ENCODE data around the gene IFNL3. TPM values are rescaled to one million over a fixed set of nuclear protein-coding genes. Genes with fewer than 3 reads are reported as not detected.
A peak's percentile ranks its signal among the peaks of the same experiment; 100 is the strongest.

IFNL3 gene
- total RNA-seq, 3 donors from 2014 or later, result not detected

DNA sequence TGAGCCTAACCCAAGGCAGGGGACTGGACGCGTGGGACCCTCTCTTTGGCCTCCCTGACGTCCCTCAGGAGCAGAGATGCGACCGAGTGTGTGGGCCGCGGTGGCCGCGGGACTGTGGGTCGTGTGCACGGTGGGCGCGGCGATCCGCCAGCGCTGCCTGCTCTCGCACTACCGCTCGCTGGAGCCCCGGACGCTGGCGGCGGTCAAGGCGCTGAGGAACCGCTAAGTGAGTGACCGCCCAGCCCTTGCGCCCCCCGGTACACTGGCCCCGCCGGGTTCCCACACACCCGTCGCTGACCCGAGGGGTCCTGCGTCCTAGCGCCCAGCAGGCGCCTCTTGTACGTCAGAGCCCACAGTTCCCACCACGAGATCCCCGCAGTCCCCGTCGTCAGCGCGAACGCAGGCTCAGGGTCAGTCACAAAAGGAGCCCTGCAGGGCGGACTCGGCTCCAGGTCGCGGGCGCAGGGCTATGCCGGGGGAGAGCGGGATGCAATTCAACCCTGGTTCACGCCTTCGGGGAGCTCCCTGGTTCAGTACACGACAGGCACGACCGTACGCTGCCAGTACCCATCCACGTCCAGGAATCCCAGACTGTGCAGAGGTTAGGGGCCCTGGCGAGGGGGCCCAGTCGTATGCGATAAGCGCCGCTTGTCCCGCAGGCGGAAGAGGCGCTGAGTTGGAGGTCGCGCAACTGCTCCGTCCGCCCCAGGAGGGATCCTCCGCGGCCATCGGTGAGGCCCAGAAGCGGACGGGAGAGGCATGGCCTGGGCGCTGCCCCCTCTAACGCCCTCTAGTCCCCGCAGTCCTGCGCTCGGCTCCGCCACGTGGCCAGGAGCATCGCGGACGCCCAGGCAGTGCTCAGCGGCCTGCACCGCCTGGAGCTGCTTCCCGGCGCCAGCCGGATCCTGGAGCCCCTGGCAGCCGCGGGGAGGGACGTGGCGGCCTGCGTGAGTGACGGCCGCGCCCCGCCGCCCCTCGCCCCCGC is 19.8 kb upstream of the IFNL3 start:
- DNase-seq, result no peak
- Mint-ChIP-seq H3K4me1 (ENCODE audit: low read depth) (peaks cover 7% of the 10 kb centered on the region), H3K9me3 (no peaks in the 10 kb centered on the region), H3K36me3 (ENCODE audit: insufficient read depth) (no peaks in the 10 kb centered on the region), H3K4me3 (no peak overlapping the region), H3K27me3 (ENCODE audit: low read depth) (peaks cover 49% of the 10 kb centered on the region)
- ATAC-seq, result peak; percentile 34 to 42

DNA sequence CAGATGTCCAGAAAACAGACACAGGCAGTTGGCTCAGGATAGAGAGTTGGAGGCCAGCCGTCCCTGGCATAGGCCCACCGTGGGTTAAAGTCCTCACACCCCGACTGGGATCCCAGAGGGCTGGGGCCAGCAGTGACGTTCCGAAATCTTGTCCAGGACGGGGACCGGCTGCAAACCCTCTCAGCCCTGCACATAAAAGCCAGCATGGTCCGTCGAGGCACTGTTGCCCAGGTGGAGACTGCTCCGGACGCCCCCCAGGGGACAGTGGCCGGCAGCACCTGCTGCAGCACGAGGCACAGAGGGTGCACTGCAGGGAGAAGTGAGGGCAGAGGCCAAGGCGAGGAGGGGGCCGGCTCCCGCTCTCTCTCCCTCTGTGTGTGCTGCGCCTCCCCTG is 19.1 kb upstream of the IFNL3 start:
- H3K27me3 Mint-ChIP-seq (ENCODE audit: low read depth), result peaks cover 45% of the 10 kb centered on the region
- H3K4me1 Mint-ChIP-seq (ENCODE audit: low read depth), result peaks cover 7% of the 10 kb centered on the region
- ATAC-seq (peak in 1 of 2 donors; percentile 21), DNase-seq (no peak)
- no peak overlapping the region for H3K4me3 Mint-ChIP-seq
- H3K36me3 Mint-ChIP-seq (ENCODE audit: insufficient read depth), result no peaks in the 10 kb centered on the region
- H3K9me3 Mint-ChIP-seq, result no peaks in the 10 kb centered on the region

GRCh38 chr19:39262496-39262895 is 17.7 kb upstream of the IFNL3 start:
- DNase-seq (no peak), ATAC-seq (no peak)
- Mint-ChIP-seq H3K4me3 (no peak overlapping the region), H3K4me1 (ENCODE audit: low read depth) (peaks cover 11% of the 10 kb centered on the region), H3K9me3 (no peaks in the 10 kb centered on the region), H3K27me3 (ENCODE audit: low read depth) (peaks cover 47% of the 10 kb centered on the region), H3K36me3 (ENCODE audit: insufficient read depth) (no peaks in the 10 kb centered on the region)

DNA sequence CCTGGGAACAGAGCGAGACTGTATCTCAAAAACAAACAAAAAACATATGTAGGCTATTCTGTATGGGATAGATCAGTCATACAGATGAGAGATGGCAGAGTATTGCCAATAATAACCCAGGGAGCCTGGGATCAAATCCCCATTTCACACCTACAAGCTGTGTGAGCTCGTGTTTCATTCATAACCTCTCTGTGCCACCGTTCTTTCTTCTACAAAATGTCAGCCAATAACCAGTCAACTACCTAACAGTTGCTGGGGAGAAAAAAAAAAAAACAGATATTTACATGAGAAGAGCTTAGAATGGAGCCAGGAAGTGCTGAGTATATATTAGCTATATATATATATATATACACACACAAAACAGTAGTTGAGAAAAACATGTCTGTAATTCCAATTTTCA is 16.9 kb upstream of the IFNL3 start:
- no peak overlapping the region for H3K4me3 Mint-ChIP-seq
- DNase-seq (no peak), ATAC-seq (no peak)
- no peaks in the 10 kb centered on the region for H3K36me3 Mint-ChIP-seq (ENCODE audit: insufficient read depth)
- H3K9me3 Mint-ChIP-seq, result no peaks in the 10 kb centered on the region
- peaks cover 11% of the 10 kb centered on the region for H3K4me1 Mint-ChIP-seq (ENCODE audit: low read depth)
- peaks cover 47% of the 10 kb centered on the region for H3K27me3 Mint-ChIP-seq (ENCODE audit: low read depth)

- ATAC-seq, result no peak
- DNase-seq, result no peak
- Mint-ChIP-seq H3K27me3 (ENCODE audit: low read depth) (peaks cover 16% of the 10 kb centered on the region), H3K4me1 (ENCODE audit: low read depth) (peaks cover 4% of the 10 kb centered on the region), H3K36me3 (ENCODE audit: insufficient read depth) (no peaks in the 10 kb centered on the region), H3K9me3 (no peaks in the 10 kb centered on the region), H3K4me3 (no peak overlapping the region)
Observed at GRCh38 chr19:39257227-39257626, 12.4 kb upstream of the IFNL3 start.

- DNase-seq (no peak), ATAC-seq (no peak)
- H3K9me3 Mint-ChIP-seq, result no peaks in the 10 kb centered on the region
- H3K4me3 Mint-ChIP-seq, result no peak overlapping the region
- no peaks in the 10 kb centered on the region for H3K36me3 Mint-ChIP-seq (ENCODE audit: insufficient read depth)
- peaks cover 3% of the 10 kb centered on the region for H3K27me3 Mint-ChIP-seq (ENCODE audit: low read depth)
- peaks cover 8% of the 10 kb centered on the region for H3K4me1 Mint-ChIP-seq (ENCODE audit: low read depth)
Observed at GRCh38 chr19:39254531-39255345, 9.9 kb upstream of the IFNL3 start.

- Mint-ChIP-seq H3K4me3 (no peak overlapping the region), H3K9me3 (no peaks in the 10 kb centered on the region), H3K27me3 (ENCODE audit: low read depth) (peaks cover 9% of the 10 kb centered on the region), H3K36me3 (ENCODE audit: insufficient read depth) (no peaks in the 10 kb centered on the region), H3K4me1 (ENCODE audit: low read depth) (peaks cover 8% of the 10 kb centered on the region)
- DNase-seq (no peak), ATAC-seq (no peak)
Observed at GRCh38 chr19:39253374-39254149, 8.8 kb upstream of the IFNL3 start.

DNA sequence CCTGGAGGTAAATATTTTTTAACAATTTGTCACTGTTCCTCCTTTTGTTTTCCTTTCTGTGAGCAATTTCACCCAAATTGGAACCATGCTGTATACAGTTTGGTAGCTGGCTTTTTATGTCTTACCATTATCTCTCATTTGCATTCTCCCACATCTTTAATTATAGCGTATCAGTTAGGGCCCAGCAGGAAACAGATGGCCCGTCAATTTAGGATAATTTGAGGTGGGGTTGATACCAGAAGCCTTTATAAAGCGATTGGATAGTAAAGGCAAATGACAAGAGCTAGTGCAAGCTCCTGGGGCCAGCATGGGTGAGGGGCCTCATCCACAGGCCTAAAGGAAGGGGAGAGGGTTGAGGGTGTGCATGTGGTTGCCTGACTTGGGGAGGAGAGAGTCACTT is 7.7 kb upstream of the IFNL3 start:
- no peaks in the 10 kb centered on the region for H3K9me3 Mint-ChIP-seq
- H3K4me3 Mint-ChIP-seq, result no peak overlapping the region
- peaks cover 3% of the 10 kb centered on the region for H3K4me1 Mint-ChIP-seq (ENCODE audit: low read depth)
- DNase-seq (no peak), ATAC-seq (no peak)
- H3K36me3 Mint-ChIP-seq (ENCODE audit: insufficient read depth), result no peaks in the 10 kb centered on the region
- peaks cover 7% of the 10 kb centered on the region for H3K27me3 Mint-ChIP-seq (ENCODE audit: low read depth)

DNA sequence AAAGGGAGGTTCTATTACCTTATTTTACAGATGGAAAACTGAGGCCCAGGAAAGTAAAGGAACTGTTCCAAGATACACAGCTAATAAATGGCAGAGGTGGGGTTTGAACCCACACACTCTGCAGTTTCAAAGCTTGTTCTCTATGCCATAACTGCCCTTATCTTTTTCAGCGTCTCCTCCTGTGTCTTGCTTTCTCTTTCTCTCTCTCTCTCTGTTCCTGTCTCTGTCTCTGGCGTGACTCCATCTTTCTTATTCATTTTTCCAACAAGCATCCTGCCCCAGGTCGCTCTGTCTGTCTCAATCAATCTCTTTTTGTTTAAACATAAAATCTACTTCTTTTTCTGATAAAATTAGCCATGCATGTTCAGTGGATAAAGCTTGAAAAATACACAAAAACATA is 7.0 kb upstream of the IFNL3 start:
- Mint-ChIP-seq H3K4me1 (ENCODE audit: low read depth) (peaks cover 3% of the 10 kb centered on the region), H3K4me3 (no peak overlapping the region), H3K27me3 (ENCODE audit: low read depth) (peaks cover 11% of the 10 kb centered on the region), H3K9me3 (no peaks in the 10 kb centered on the region), H3K36me3 (ENCODE audit: insufficient read depth) (no peaks in the 10 kb centered on the region)
- ATAC-seq, result no peak
- DNase-seq, result no peak

- no peak for ATAC-seq
- DNase-seq, result no peak
- H3K36me3 Mint-ChIP-seq (ENCODE audit: insufficient read depth), result no peaks in the 10 kb centered on the region
- no peak overlapping the region for H3K4me3 Mint-ChIP-seq
- no peaks in the 10 kb centered on the region for H3K9me3 Mint-ChIP-seq
- peaks cover 3% of the 10 kb centered on the region for H3K4me1 Mint-ChIP-seq (ENCODE audit: low read depth)
- peaks cover 11% of the 10 kb centered on the region for H3K27me3 Mint-ChIP-seq (ENCODE audit: low read depth)
Observed at GRCh38 chr19:39251081-39251480, 6.3 kb upstream of the IFNL3 start.

DNA sequence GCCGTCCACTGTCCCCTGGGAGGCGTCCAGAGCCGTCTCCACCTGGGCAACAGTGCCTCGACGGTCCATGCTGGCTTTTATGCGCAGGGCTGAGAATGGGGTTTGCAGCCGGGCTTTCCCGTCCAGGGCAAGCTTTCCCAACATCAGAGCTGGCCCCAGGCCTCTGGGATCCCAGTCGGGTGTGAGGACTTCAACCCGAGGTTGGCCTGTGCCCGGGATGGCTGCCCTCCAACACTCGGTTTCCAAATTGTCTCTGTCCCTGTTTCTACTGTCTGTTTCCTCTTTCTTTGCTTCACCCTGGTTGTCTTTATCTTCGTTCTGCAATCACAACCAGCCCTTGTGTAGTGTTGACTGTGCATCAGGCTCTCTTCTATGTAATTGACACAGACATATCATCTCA is 4.0 kb upstream of the IFNL3 start, which contains the start of gene IFNL4:
TSS of gene IFNL4 (minus strand) at position 51 of the 400 bp plus-strand sequence.
- Mint-ChIP-seq H3K36me3 (ENCODE audit: insufficient read depth) (no peaks in the 10 kb centered on the region), H3K4me3 (no peak within 1 kb of the TSS), H3K27me3 (ENCODE audit: low read depth) (peaks cover 11% of the 10 kb centered on the region), H3K4me1 (ENCODE audit: low read depth) (peaks cover 3% of the 10 kb centered on the region), H3K9me3 (no peaks in the 10 kb centered on the region)
- no peak for ATAC-seq
- DNase-seq, result no peak

- Mint-ChIP-seq H3K4me3 (no peak overlapping the region), H3K27me3 (ENCODE audit: low read depth) (peaks cover 11% of the 10 kb centered on the region), H3K9me3 (no peaks in the 10 kb centered on the region), H3K4me1 (ENCODE audit: low read depth) (peaks cover 3% of the 10 kb centered on the region), H3K36me3 (ENCODE audit: insufficient read depth) (no peaks in the 10 kb centered on the region)
- ATAC-seq, result peak; percentile 53 to 68
- DNase-seq, result no peak
Observed at GRCh38 chr19:39247701-39248664, 3.2 kb upstream of the IFNL3 start.

DNA sequence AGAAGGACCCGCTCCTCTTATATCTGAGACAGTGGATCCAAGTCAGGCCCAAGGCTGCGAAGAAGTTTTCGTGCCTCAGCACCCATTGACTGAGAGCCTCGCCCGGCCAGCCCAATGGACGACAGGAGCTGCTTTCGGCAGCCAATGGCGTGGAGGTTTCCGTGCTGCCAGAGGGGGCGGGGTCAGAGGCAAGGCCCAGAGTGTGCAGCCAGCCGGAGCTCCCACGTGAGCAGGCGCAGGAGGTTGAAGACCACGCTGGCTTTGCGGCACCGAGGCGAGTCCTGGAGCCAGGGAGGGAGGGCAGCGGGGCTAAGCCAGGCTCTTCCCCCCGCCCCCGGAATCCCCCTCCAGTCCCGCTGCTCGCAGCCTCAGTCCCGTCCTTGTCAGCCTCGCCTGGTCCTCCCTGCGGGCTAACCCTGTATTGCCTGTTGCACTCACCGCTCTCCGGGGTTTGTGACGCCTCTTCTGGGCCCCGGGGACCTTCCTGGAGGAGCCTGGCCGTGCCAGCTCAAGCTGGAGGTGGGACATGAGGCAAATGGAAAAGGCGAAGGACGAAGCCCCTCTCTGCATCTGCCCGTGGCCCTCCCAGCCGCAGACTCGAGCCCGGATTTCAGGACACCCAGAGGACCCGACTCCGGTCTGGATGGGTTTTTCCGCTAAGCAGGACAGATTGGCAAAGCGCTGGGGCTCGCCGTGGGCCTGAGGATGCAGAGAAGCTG is 2.3 kb upstream of the IFNL3 start:
- Mint-ChIP-seq H3K4me3 (no peak overlapping the region), H3K4me1 (ENCODE audit: low read depth) (peaks cover 2% of the 10 kb centered on the region), H3K36me3 (ENCODE audit: insufficient read depth) (no peaks in the 10 kb centered on the region), H3K27me3 (ENCODE audit: low read depth) (peaks cover 11% of the 10 kb centered on the region), H3K9me3 (no peaks in the 10 kb centered on the region)
- peak; percentile 57 to 77 for ATAC-seq
- DNase-seq, result no peak

Measured in activated T-cell treated with anti-CD3 and anti-CD28 coated beads, Interleukin-2, amount 50 U/mL, for 4 hours (primary cell).